SK-N-SH (cell line): Measurements from ENCODE around the gene EIF3K. TPM values are rescaled to one million over a fixed set of nuclear protein-coding genes. Genes with fewer than 3 reads are reported as not detected.
A peak's percentile ranks its signal among the peaks of the same experiment; 100 is the strongest.

Experiments used
- CTCF ChIA-PET: fragments of 300-600, 350-600 bp; formaldehyde crosslinking; extraction: SDS; loops from one replicate; lab custom pipeline; 2021; lab: Yijun Ruan, JAX
- POLR2A ChIA-PET: fragments of 350-600 bp; sonication (Branson Sonifier 250); formaldehyde crosslinking; extraction: SDS; loops from one replicate; lab custom pipeline; 2020; ENCODE audit warnings: antibody characterized with exemption, inconsistent platforms; lab: Yijun Ruan, JAX
- DNase-seq: peaks from one replicate; pipeline ENCODE4 v3.0.0; 2012
- H2AFZ ChIP-seq: fragments of 200-600 bp; sonication (generic); 2 replicates; pipeline ENCODE4 v1.8.1; 2016; ENCODE audit warnings: antibody characterized with exemption, mild to moderate bottlenecking, low read depth
- H3F3A ChIP-seq: fragments of 200-600 bp; sonication (generic); replicated peaks from 2 replicates; pipeline ENCODE3; 2016; ENCODE audit warnings: antibody characterized with exemption, mild to moderate bottlenecking; ENCODE audit not compliant: insufficient read depth
- H3K27ac ChIP-seq, 2 experiments: fragments of 200-500 bp in 1 of 2; fragments of 200-600 bp in 1 of 2; sonication (Bioruptor generic) in 1 of 2; sonication (generic), shearing (Covaris generic) in 1 of 2; 2 replicates each; pipeline versions ENCODE4 v1.5.1 to v1.6.1; 2014 to 2016; ENCODE audit warnings: low read depth in 2 of 2, inconsistent platforms in 1 of 2, low read length in 1 of 2, mild to moderate bottlenecking in 1 of 2, mixed read lengths in 1 of 2
- H3K27me3 ChIP-seq: fragments of 200-600 bp; sonication (generic), shearing (Covaris generic); 2 replicates; pipeline ENCODE4 v1.6.1; 2016; ENCODE audit warnings: mixed run types; ENCODE audit not compliant: insufficient read depth
- H3K36me3 ChIP-seq, 2 experiments: fragments of 200-500 bp in 1 of 2; fragments of 200-600 bp in 1 of 2; sonication (Bioruptor generic) in 1 of 2; sonication (generic) in 1 of 2; replicated peaks in 1 of 2; 2 replicates each; pipeline versions ENCODE3 to v1.5.1; 2014 to 2016; ENCODE audit warnings: low read length in 1 of 2, mild to moderate bottlenecking in 1 of 2; ENCODE audit not compliant: insufficient read depth in 2 of 2, control insufficient read depth in 1 of 2
- H3K4me1 ChIP-seq, 2 experiments: fragments of 200-500 bp in 1 of 2; fragments of 200-600 bp in 1 of 2; sonication (Bioruptor generic) in 1 of 2; sonication (generic), shearing (Covaris generic) in 1 of 2; 2 replicates each; pipeline versions ENCODE4 v1.5.1 to v1.6.1; 2014 to 2016; ENCODE audit warnings: low read depth in 1 of 2, low read length in 1 of 2, mixed run types in 1 of 2; ENCODE audit not compliant: insufficient read depth in 2 of 2, control insufficient read depth in 1 of 2
- H3K4me2 ChIP-seq: fragments of 200-600 bp; sonication (generic), shearing (Covaris generic); 2 replicates; pipeline ENCODE4 v1.6.1; 2017; ENCODE audit warnings: mixed run types
- H3K4me3 ChIP-seq, 2 experiments: fragments of 200-500 bp in 1 of 2; fragments of 200-600 bp in 1 of 2; sonication (Bioruptor generic) in 1 of 2; sonication (generic), shearing (Covaris generic) in 1 of 2; 2 replicates each; pipeline versions ENCODE4 v1.5.1 to v1.8.1; 2014 to 2016; ENCODE audit warnings: low read depth in 2 of 2, inconsistent platforms in 1 of 2, low read length in 1 of 2, mild to moderate bottlenecking in 1 of 2, mixed read lengths in 1 of 2, moderate library complexity in 1 of 2
- H3K79me2 ChIP-seq: fragments of 200-600 bp; sonication (generic); 2 replicates; pipeline ENCODE4 v1.8.1; 2017; ENCODE audit warnings: mild to moderate bottlenecking; ENCODE audit not compliant: insufficient read depth
- H3K9ac ChIP-seq: fragments of 200-600 bp; sonication (generic); 2 replicates; pipeline ENCODE4 v1.6.1; 2017; ENCODE audit warnings: mixed run types
- H3K9me2 ChIP-seq: fragments of 200-600 bp; sonication (generic); 2 replicates; pipeline ENCODE4 v1.6.1; 2017; ENCODE audit warnings: mixed run types
- H3K9me3 ChIP-seq: fragments of 200-600 bp; sonication (generic); 2 replicates; pipeline ENCODE4 v1.6.1; 2017; ENCODE audit warnings: mixed run types, mild to moderate bottlenecking, moderate library complexity
- H4K20me1 ChIP-seq: fragments of 200-600 bp; sonication (generic); 2 replicates; pipeline ENCODE4 v1.6.1; 2017; ENCODE audit warnings: mild to moderate bottlenecking, mixed run types; ENCODE audit not compliant: insufficient read depth
- CHD2 ChIP-seq: fragments of 150-350 bp; IDR thresholded peaks from 2 replicates; pipeline ENCODE4 v1.6.1; 2018; ENCODE audit warnings: low read length; ENCODE audit not compliant: partially characterized antibody
- CTCF ChIP-seq: fragments of 200-600 bp; sonication (generic); IDR thresholded peaks from 2 replicates; pipeline ENCODE4 v1.6.1; 2017; ENCODE audit warnings: antibody characterized with exemption, mild to moderate bottlenecking, moderate library complexity
- ELF1 ChIP-seq: IDR thresholded peaks from 2 replicates; pipeline ENCODE4 v1.4.0; 2012
- FOXM1 ChIP-seq: IDR thresholded peaks from 2 replicates; pipeline ENCODE4 v1.4.0; 2012; ENCODE audit warnings: low read depth, mild to moderate bottlenecking
- MEF2A ChIP-seq: IDR thresholded peaks from 2 replicates; pipeline ENCODE4 v1.4.0; 2012; ENCODE audit warnings: low read depth, borderline replicate concordance
- PBX3 ChIP-seq: IDR thresholded peaks from 2 replicates; pipeline ENCODE4; 2012
- USF2 ChIP-seq: fragments of 150-350 bp; IDR thresholded peaks from 2 replicates; pipeline ENCODE4 v1.6.1; 2017; ENCODE audit warnings: antibody characterized with exemption, low read length, low read depth, borderline replicate concordance
- ZBTB33 ChIP-seq: IDR thresholded peaks from 2 replicates; pipeline ENCODE4 v1.4.0; 2012; ENCODE audit warnings: low read depth, borderline replicate concordance
- WGBS: methylation state at CpG from one replicate; pipeline ENCODE4 v1.1.6; 2017; ENCODE audit warnings: low lambda C conversion rate; 5-methylcytosine and 5-hydroxymethylcytosine counted together
- polyA plus RNA-seq, 3 experiments: library from polyadenylated mRNA; depleted of rRNA; stranded (reverse); fragments of >200 nt; gene quantifications; 2 replicates each; pipeline ENCODE4 v1.2.3, GENCODE V29; 2012

Gene EIF3K
- polyA plus RNA-seq, 1 of the 3 experiments (the other 2 are of a cell fraction): 484 TPM

- POLR2A ChIA-PET: interaction anchor here (0.6 kb wide), 1 partner anchor 297 kb away, joined by 5 read pairs; no protein-coding TSS in a partner anchor
- no peak for DNase-seq
- 45% methylated on average over 7 of the region's 7 CpGs for WGBS
These were observed 34.1 kb downstream of the EIF3K start for GRCh38 chr19:38653028-38653571.

More at GRCh38 chr19:38653028-38653571, 34.1 kb downstream of the EIF3K start:
- peak overlapping the region; percentile 88 for H3K4me2 ChIP-seq
- H3K4me3 ChIP-seq: no peak overlapping the region; a peak in 1 of 4 replicates
- no peaks in the 10 kb centered on the region for H3K9me2 ChIP-seq
- H3K79me2 ChIP-seq: peaks cover 100% of the 10 kb centered on the region
- peaks cover 64% of the 10 kb centered on the region for H3F3A ChIP-seq
- CTCF ChIA-PET: interaction anchor here (0.6 to 2.2 kb wide), 3 partner anchors 18 to 376 kb away, joined by 3 to 7 read pairs (median 3); no protein-coding TSS in a partner anchor
- no peak overlapping the region for H2AFZ ChIP-seq
- H3K9ac ChIP-seq: peak overlapping the region; percentile 100; the same call in 1 of the 2 replicates
- H3K27me3 ChIP-seq: no peaks in the 10 kb centered on the region
- H3K4me1 ChIP-seq: peaks cover 36 to 66% of the 10 kb centered on the region in 2 experiments
- no peak for TF ChIP-seq CHD2
- no peak for TF ChIP-seq CTCF
- TF ChIP-seq ZBTB33: no peak
- TF ChIP-seq FOXM1: no peak
- TF ChIP-seq PBX3: no peak
- TF ChIP-seq USF2: no peak
- TF ChIP-seq MEF2A: no peak
- TF ChIP-seq ELF1: no peak
- TF ChIP-seq, all 33 proteins: peak for 0
- Histone ChIP-seq H3K36me3 (peaks cover 3 to 16% of the 10 kb centered on the region in 2 experiments), H3K27ac (peak overlapping the region; percentile 66 to 99), H4K20me1 (peaks cover 41% of the 10 kb centered on the region), H3K9me3 (no peaks in the 10 kb centered on the region)
